GM12891 (cell line): ENCODE data around the gene SYNDIG1.

Experiments
- DNase-seq: peaks from one replicate; pipeline ENCODE4 v3.0.0; 2011; ENCODE audit warnings: low spot score; ENCODE audit not compliant: insufficient read length
- FAIRE-seq: peaks from 2 replicates; lab custom pipeline; 2011; peaks lifted over from hg19 to GRCh38; lab: Jason Lieb, UNC
- PAX5 ChIP-seq: IDR thresholded peaks from 2 replicates; pipeline ENCODE4 v1.6.1; 2011; ENCODE audit warnings: low read length, moderate library complexity, mild to moderate bottlenecking; ENCODE audit not compliant: insufficient read depth, severe bottlenecking
- POLR2A ChIP-seq: IDR thresholded peaks from 2 replicates; pipeline ENCODE4 v1.6.1; 2011; ENCODE audit warnings: low read depth, low read length, control low read depth
- POLR2AphosphoS5 ChIP-seq: IDR thresholded peaks from 2 replicates; pipeline ENCODE4 v1.6.1; 2011; ENCODE audit warnings: low read depth, low read length, control low read depth
- POU2F2 ChIP-seq: IDR thresholded peaks from 2 replicates; pipeline ENCODE4 v1.6.1; 2011; ENCODE audit warnings: low read depth, mild to moderate bottlenecking, control low read depth, low read length, moderate library complexity
- SPI1 ChIP-seq: IDR thresholded peaks from 2 replicates; pipeline ENCODE4 v1.6.1; 2011; ENCODE audit warnings: low read depth, low read length, control low read depth
- TAF1 ChIP-seq: IDR thresholded peaks from 2 replicates; pipeline ENCODE4 v1.6.1; 2011; ENCODE audit warnings: low read depth, low read length, control low read depth

SYNDIG1 gene

GRCh38 chr20:24444526-24445190 is 24.8 kb upstream of the SYNDIG1 start:
- FAIRE-seq: no peak
- no peak for TF ChIP-seq POU2F2
- TF ChIP-seq PAX5: no peak
- TF ChIP-seq POLR2A: no peak
- no peak for TF ChIP-seq TAF1
- TF ChIP-seq POLR2AphosphoS5: no peak
- TF ChIP-seq SPI1: no peak
- DNase-seq: no peak

DNA sequence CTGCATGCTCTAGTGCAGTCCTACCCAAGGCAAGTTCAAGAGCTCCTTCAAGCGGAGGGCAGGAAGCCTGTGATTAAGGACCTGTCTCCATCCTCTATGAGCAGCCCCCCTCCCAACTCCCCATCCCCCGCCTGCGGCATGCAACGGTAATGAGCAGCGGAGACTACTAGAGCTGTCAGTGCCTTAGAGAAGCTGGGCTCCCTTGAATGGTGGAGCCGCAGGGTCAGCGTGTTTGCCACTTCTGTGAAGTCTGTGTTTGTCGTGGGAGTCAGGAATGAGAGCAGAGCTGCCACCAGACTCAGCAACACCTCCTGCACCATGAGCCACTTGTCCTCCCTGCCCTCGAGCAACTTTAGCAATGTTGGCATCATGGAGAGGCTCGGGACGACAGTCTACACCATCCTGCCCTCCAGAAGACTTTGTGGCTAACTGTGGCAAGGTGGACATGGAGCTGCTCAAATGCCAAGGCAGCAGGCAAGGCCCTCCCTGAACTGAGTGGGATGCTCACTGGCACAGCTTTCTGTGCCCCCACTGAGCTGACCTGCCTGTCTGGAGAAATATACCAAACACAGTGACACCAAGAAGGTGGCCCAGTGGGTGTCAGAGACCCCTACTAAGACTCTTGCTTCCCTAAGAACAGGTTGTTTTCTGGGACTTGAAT is 23.8 kb upstream of the SYNDIG1 start:
- no peak for TF ChIP-seq TAF1
- TF ChIP-seq POU2F2: no peak
- no peak for TF ChIP-seq POLR2A
- no peak for TF ChIP-seq PAX5
- no peak for DNase-seq
- FAIRE-seq: no peak

GRCh38 chr20:24446811-24447210 is 22.6 kb upstream of the SYNDIG1 start:
- DNase-seq (no peak), FAIRE-seq (no peak)
- TF ChIP-seq SPI1 (no peak), POLR2A (no peak), TAF1 (no peak), POU2F2 (no peak), PAX5 (no peak), POLR2AphosphoS5 (no peak)

- TF ChIP-seq PAX5: no peak
- TF ChIP-seq TAF1: no peak
- no peak for TF ChIP-seq POU2F2
- TF ChIP-seq POLR2A: no peak
- TF ChIP-seq POLR2AphosphoS5: no peak
- FAIRE-seq (no peak), DNase-seq (no peak)
Measured at GRCh38 chr20:24448170-24448569, 21.3 kb upstream of the SYNDIG1 start.

DNA sequence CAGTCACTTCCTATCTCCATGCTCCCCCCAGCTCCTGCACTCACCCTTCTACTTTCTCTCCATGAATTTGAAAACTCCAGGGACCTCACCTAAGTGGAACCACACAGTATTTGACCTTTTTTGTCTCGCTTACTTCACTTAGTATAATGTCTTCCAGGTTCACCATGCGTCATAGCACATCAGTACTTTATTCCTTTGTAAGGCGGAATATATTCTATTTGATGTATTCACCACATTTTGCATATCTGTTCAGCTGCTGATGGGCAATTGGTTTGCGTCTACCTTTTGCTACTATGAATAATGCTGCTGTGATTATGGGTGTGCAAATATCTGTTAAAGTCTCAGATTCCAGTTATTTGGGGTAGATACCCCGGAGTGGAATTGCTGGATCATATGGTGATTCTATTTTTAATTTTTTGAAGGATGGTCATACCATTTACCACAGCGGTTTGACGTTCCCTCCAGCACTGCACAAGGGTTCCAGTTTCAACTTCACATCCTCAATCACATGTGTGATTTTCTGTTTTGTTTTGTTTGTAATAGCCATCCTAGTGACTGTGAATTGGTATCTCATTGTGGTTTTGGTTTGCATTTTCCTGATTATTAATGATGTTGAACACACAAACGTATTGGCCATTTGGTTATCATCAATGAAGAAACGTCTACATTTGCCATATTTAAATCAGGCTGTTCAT is 20.3 kb upstream of the SYNDIG1 start:
- no peak for TF ChIP-seq TAF1
- TF ChIP-seq POLR2A: no peak
- TF ChIP-seq POU2F2: no peak
- TF ChIP-seq PAX5: no peak
- no peak for TF ChIP-seq SPI1
- TF ChIP-seq POLR2AphosphoS5: no peak
- DNase-seq (no peak), FAIRE-seq (no peak)

DNA sequence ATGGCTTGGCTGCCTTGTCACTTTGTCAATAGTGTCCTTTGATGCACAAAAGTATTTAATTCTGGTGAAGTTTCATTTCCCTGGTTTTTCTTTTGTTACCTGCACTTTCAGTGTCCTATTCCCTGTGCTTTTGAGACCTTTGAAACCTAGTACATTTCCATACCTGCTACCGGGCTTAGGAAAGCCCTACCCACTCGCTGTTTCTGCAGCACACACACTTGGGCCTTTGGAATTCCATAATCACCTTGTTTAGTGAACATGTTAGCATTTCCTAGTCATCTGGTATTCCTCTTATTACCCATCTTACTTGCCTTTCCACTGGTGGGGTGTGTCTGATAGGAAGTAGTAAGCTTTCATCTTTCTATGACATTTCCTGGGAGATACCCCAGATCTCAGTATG is 19.3 kb upstream of the SYNDIG1 start:
- DNase-seq: no peak
- TF ChIP-seq POLR2A (no peak), POU2F2 (no peak), POLR2AphosphoS5 (no peak), PAX5 (no peak), TAF1 (no peak)
- FAIRE-seq: no peak

DNA sequence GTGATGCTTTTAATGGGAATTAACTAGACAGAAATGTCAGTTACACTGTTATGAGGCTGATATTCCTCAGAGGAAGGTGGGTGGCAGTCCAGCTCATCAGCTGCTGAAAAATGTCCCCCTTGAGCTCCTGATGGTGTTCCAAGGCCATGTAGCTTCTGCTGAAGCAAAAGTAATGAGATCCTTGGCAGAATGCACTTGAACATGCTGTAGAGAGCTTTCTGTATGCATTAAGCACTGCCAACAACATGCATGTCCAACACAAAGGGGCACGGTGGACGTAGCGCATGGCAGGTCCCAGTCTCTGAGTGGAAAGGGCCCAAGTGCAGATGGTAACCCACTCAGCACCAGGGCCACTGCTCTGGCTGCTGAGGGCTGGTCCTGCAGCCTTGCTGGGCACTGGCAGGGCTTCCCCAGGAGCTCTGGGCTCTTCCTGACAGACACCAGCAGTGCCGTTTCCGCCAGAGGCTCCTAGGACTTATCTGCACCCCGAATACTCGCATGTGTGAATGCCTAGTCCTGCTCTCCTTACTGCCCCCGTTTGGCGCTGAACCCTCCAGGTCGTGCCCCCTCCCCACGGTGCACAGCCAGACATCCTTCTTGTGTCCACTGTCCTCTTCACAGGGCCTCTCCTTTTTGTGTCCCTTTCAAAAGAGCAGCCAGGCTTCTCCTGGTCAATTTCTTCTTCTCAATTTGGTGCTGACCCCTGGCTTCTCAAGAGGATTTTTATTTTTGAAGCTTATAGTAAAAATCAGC is 18.6 kb upstream of the SYNDIG1 start:
- no peak for FAIRE-seq
- no peak for DNase-seq
- no peak for TF ChIP-seq PAX5
- TF ChIP-seq POLR2A: no peak
- TF ChIP-seq SPI1: no peak
- no peak for TF ChIP-seq POLR2AphosphoS5
- no peak for TF ChIP-seq POU2F2
- no peak for TF ChIP-seq TAF1

DNA sequence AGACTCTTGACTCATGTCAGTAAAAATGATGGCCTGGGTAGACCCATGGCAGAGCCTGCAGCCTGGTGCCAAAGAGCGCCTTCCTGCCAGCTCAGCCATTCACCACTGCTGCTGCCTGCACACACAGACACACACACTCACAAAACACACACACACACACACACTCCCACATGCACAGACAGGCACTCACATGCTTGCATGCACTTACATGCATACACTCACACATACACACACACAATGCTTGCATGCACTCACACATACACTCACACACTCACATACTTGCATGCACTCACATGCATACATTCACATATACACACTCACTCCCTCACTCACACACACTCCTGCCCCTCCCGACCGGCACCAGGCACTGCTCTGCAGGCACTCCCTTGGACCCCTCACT is 18.0 kb upstream of the SYNDIG1 start:
- DNase-seq (no peak), FAIRE-seq (no peak)
- TF ChIP-seq PAX5 (no peak), POLR2A (no peak), TAF1 (no peak), SPI1 (no peak), POLR2AphosphoS5 (no peak), POU2F2 (no peak)

DNA sequence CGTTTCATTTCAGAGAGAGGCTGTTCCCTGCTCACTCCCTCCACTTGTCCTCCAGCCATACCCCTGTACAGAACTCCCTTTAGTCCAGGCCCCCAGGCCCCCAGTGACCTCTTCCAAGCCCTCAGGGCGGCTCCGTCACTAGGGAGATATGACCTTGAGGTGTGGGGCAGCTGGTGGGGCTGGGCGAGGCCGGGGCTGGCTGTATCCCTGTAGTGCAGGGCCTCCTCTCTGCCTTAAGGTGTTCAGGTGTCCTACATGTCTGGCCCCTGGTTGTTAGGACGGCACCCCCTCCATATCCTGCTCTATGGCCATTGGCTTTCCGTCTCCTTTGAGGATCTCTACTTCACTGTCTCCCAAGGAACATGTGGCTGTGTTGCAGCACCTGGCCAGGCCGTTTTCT is 17.4 kb upstream of the SYNDIG1 start:
- TF ChIP-seq POLR2AphosphoS5 (no peak), POLR2A (no peak), SPI1 (no peak), TAF1 (no peak), PAX5 (no peak), POU2F2 (no peak)
- FAIRE-seq (no peak), DNase-seq (no peak)
